ENCODE measurements around the gene GPSM1. TPM values are rescaled to one million over a fixed set of nuclear protein-coding genes. Genes with fewer than 3 reads are reported as not detected.

The GPSM1 gene
- total and polyA plus RNA-seq, 9 of the 15 experiments (the other 6 are each of a cell fraction or from before 2014, with no cell fraction given) = 0.04 to 14.2 (median 3.1) TPM

- Histone ChIP-seq H2AFZ (ENCODE audit: low read depth, low read length) (no peak overlapping the region), H3K27me3 (ENCODE audit: control insufficient read depth in 2 of 2, insufficient read depth in 2 of 2, low read length in 2 of 2) (no peaks in the 10 kb centered on the region), H3K9ac (ENCODE audit: insufficient read depth in 1 of 2, low read depth in 2 of 2, low read length in 2 of 2) (peak overlapping the region in 1 of 2 experiments; percentile 68; a peak in 2 of 4 replicates), H4K20me1 (replicated peaks; ENCODE audit: control insufficient read depth, insufficient read depth, low read length) (no peaks in the 10 kb centered on the region), H3K4me2 (ENCODE audit: insufficient read depth, low read length) (no peak overlapping the region), H3K4me3 (no peak overlapping the region), H3K27ac (ENCODE audit: extremely low read depth, low read depth, low read length) (no peak overlapping the region), H3K4me1 (replicated peaks in 1 of 2; ENCODE audit: control insufficient read depth in 2 of 2, insufficient read depth in 2 of 2, low read length in 2 of 2) (peaks cover 15 to 89% of the 10 kb centered on the region in 2 experiments), H3K79me2 (ENCODE audit: control insufficient read depth, insufficient read depth, low read length) (peaks cover 10% of the 10 kb centered on the region), H3K9me3 (replicated peaks; ENCODE audit: control insufficient read depth, insufficient read depth, low read depth, low read length) (no peaks in the 10 kb centered on the region), H3K36me3 (ENCODE audit: control insufficient read depth, insufficient read depth, low read length) (peaks cover 63% of the 10 kb centered on the region; the same call in 2 of the 3 replicates), H3K9me1 (ENCODE audit: control insufficient read depth, insufficient read depth, low read length) (no peaks in the 10 kb centered on the region)
- ATAC-seq (no peak), FAIRE-seq (no peak), DNase-seq (ENCODE audit: extremely low read depth in 1 of 4, low spot score in 3 of 4) (no peak)
- in situ Hi-C loops (cut with MboI) (no loop called here), intact Hi-C loops (cut with micrococcal nuclease) (no loop called here)
- 86% methylated on average over 27 of the region's 45 CpGs for WGBS (ENCODE audit: insufficient coverage, low coverage, missing lambda C conversion rate)
- ChIA-PET CTCF (ENCODE audit: low intra/inter-chr PET ratio) (no interaction called here), POLR2A (interaction anchor here (0.6 to 1.2 kb wide), 5 partner anchors 9 to 200 kb away, joined by 3 to 8 read pairs (median 3); no protein-coding TSS in a partner anchor)
- BruUV-seq (replicated peaks) = no TSS peak
- TF ChIP-seq E2F5 (CRISPR knock-in tag; IDR thresholded peaks at IDR 0.05) (no peak), ZNF354B (CRISPR knock-in tag; IDR thresholded peaks at IDR 0.05) (no peak), POLR2G (IDR thresholded peaks at IDR 0.05; ENCODE audit: low read depth, low read length) (peak; percentile 75), KAT8 (IDR thresholded peaks at IDR 0.05; ENCODE audit: low read depth) (no peak), MEIS2 (IDR thresholded peaks at IDR 0.05; ENCODE audit: partially characterized antibody) (no peak), ZSCAN29 (IDR thresholded peaks at IDR 0.05) (no peak), RNF2 (IDR thresholded peaks at IDR 0.05) (no peak), NUFIP1 (IDR thresholded peaks at IDR 0.05; ENCODE audit: partially characterized antibody) (no peak), FIP1L1 (IDR thresholded peaks at IDR 0.05; ENCODE audit: low read depth, low read length, poor library complexity, severe bottlenecking) (peak; percentile 17), THRB (CRISPR knock-in tag; conservative IDR thresholded peaks at IDR 0.05) (no peak)
Observed at GRCh38 chr9:136367296-136368145, 40.2 kb downstream of the GPSM1 start.

Data from K562 (cell line).